Stimulated activated CD4-positive, alpha-beta T cell treated with anti-CD3 and anti-CD28 coated beads, TNF-alpha, amount 100 ng/mL, for 24 hours (primary cell): ENCODE measurements around the gene ZNF804B.

Experiments used
- DNase-seq, 3 experiments: peaks; one replicate each; pipeline ENCODE4 v3.0.0-alpha.2; 2020; ENCODE audit warnings: low read depth in 3 of 3

Gene ZNF804B

GRCh38 chr7:89264126-89264525 is 504.6 kb downstream of the ZNF804B start:
- no peak for DNase-seq

- DNase-seq: no peak
Measured at GRCh38 chr7:89265631-89266030, 506.1 kb downstream of the ZNF804B start.

GRCh38 chr7:89283302-89283701 is 523.8 kb downstream of the ZNF804B start:
- DNase-seq: no peak

- no peak for DNase-seq
Measured at GRCh38 chr7:89308535-89308934, 549.0 kb downstream of the ZNF804B start.

- DNase-seq: no peak
Measured at GRCh38 chr7:89311886-89312285, 552.4 kb downstream of the ZNF804B start.

- DNase-seq: no peak
Measured at GRCh38 chr7:89312551-89312950, 553.1 kb downstream of the ZNF804B start.

- no peak for DNase-seq
Measured at GRCh38 chr7:89316584-89317251, 557.2 kb downstream of the ZNF804B start.

- no peak for DNase-seq
Measured at GRCh38 chr7:89332026-89332425, 572.5 kb downstream of the ZNF804B start.

GRCh38 chr7:89334797-89335196 is 575.3 kb downstream of the ZNF804B start:
- no peak for DNase-seq

- no peak for DNase-seq
Measured at GRCh38 chr7:89335490-89335889, 576.0 kb downstream of the ZNF804B start.

GRCh38 chr7:89336121-89336520 is 576.6 kb downstream of the ZNF804B start:
- no peak for DNase-seq

GRCh38 chr7:89339748-89340147 is 580.2 kb downstream of the ZNF804B start:
- no peak for DNase-seq

- DNase-seq: no peak
Measured at GRCh38 chr7:89357121-89357520, 597.6 kb downstream of the ZNF804B start.

GRCh38 chr7:89377219-89377618 is 617.7 kb downstream of the ZNF804B start:
- DNase-seq: no peak

- no peak for DNase-seq
Measured at GRCh38 chr7:89385411-89385810, 625.9 kb downstream of the ZNF804B start.
